Prostate gland (tissue), 2 donors: ENCODE data around the gene MYO7B.

Experiments
- CTCF ChIP-seq, 4 experiments: fragments of 200-600 bp in 2 of 4; fragments of 450-650 bp in 2 of 4; sonication (generic) in 2 of 4; IDR thresholded peaks; 1 replicate in 3 of 4; 2 replicates in 1 of 4; pipeline ENCODE4 v1.5.1; 2016 to 2019; ENCODE audit warnings: antibody characterized with exemption in 4 of 4, mild to moderate bottlenecking in 2 of 4, moderate library complexity in 2 of 4
- POLR2A ChIP-seq: fragments of 450-650 bp; IDR thresholded peaks from one replicate; pipeline ENCODE4 v1.6.1; 2016; ENCODE audit warnings: antibody characterized with exemption, mild to moderate bottlenecking
- POLR2AphosphoS5 ChIP-seq: sonication (generic); formaldehyde crosslinking; IDR thresholded peaks from one replicate; pipeline ENCODE4 v1.6.1; 2017; ENCODE audit warnings: antibody characterized with exemption

GRCh38 chr2:127537644-127538043 is 2.2 kb downstream of the MYO7B start:
- no peak for TF ChIP-seq POLR2A
- no peak for TF ChIP-seq CTCF (IDR thresholded peaks at IDR 0.05)
- no peak for TF ChIP-seq POLR2AphosphoS5
